Esophagus (tissue), 2 donors: ENCODE data around the gene HNRNPL. TPM values are rescaled to one million over a fixed set of nuclear protein-coding genes. Genes with fewer than 3 reads are reported as not detected.
"Not testable (repeated sequence)": the region's sequence is repeated elsewhere in the genome, so short reads cannot be mapped to it uniquely, and the experiment has no call there.

Source experiments
- H3K27ac ChIP-seq, 2 donors: one replicate each; pipeline ENCODE4 v1.5.1; 2013; ENCODE audit warnings: low read depth in 2 of 2, mild to moderate bottlenecking in 2 of 2, inconsistent platforms in 1 of 2, low read length in 1 of 2, moderate library complexity in 1 of 2
- H3K27me3 ChIP-seq, 2 donors: one replicate each; pipeline ENCODE4 v1.6.1; 2013; ENCODE audit warnings: low read length in 2 of 2, control low read depth in 1 of 2, mild to moderate bottlenecking in 1 of 2; ENCODE audit not compliant: insufficient read depth in 2 of 2, control insufficient read depth in 1 of 2
- H3K36me3 ChIP-seq, 2 donors: one replicate each; pipeline ENCODE4 v1.6.1; 2013; ENCODE audit warnings: low read length in 1 of 2; ENCODE audit not compliant: control insufficient read depth in 2 of 2, insufficient read depth in 2 of 2
- H3K4me1 ChIP-seq, 2 donors: one replicate each; pipeline ENCODE4 v1.6.1; 2013; ENCODE audit warnings: low read length in 1 of 2; ENCODE audit not compliant: control insufficient read depth in 2 of 2, insufficient read depth in 2 of 2
- H3K4me3 ChIP-seq, 2 donors: one replicate each; pipeline ENCODE4 v1.5.1; 2013; ENCODE audit warnings: low read length in 2 of 2, mild to moderate bottlenecking in 2 of 2, low read depth in 1 of 2, moderate library complexity in 1 of 2
- H3K9me3 ChIP-seq, 2 donors: one replicate each; pipeline ENCODE4 v1.6.1; 2013; ENCODE audit warnings: mild to moderate bottlenecking in 2 of 2, low read depth in 1 of 2, low read length in 1 of 2, moderate library complexity in 1 of 2; ENCODE audit not compliant: control insufficient read depth in 2 of 2, insufficient read depth in 1 of 2
- WGBS, 2 donors: extraction: QIAGEN DNeasy Blood & Tissue Kit; methylation state at CpG; one replicate each; pipeline ENCODE4 v1.1.7; 2013; 5-methylcytosine and 5-hydroxymethylcytosine counted together
- polyA plus RNA-seq, 2 donors: library from polyadenylated mRNA; stranded (reverse); fragments of 200-250 nt; gene quantifications; one replicate each; pipeline ENCODE4 v1.2.3, GENCODE V29; 2013
- donor health status: healthy with polysubstance abuse.
- donor health status: Bipolar disorder and iron deficiency.

The HNRNPL gene
- polyA plus RNA-seq, 2 donors = 134 to 150 TPM

DNA sequence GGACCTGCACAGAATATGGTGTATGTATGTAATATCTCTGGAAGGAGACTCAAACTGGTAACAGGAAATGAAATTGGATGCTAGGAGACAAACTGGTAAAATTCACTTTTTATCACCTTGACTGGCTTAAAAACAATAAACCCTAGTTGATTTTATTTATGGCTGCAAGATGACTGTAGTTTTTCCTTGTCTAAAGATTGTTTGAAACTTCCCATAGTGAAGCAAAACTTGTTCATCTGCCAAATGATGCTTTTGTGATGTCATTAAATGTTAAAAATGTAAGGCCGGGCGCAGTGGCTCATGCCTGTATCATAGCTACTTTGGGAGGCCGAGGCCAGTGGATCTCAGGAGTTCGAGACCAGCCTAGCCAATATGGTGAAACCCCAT, 15.7 kb downstream of the HNRNPL start:
- Histone ChIP-seq H3K9me3 (no peaks in the 10 kb centered on the region), H3K27ac (no peak overlapping the region), H3K4me1 (peaks cover 2 to 13% of the 10 kb centered on the region in 2 donors), H3K4me3 (no peak overlapping the region), H3K36me3 (peaks cover 16 to 32% of the 10 kb centered on the region in 2 donors), H3K27me3 (no peaks in the 10 kb centered on the region)
- WGBS, 2 donors = 89 to 96% methylated on average over 4 of the region's 4 CpGs

DNA sequence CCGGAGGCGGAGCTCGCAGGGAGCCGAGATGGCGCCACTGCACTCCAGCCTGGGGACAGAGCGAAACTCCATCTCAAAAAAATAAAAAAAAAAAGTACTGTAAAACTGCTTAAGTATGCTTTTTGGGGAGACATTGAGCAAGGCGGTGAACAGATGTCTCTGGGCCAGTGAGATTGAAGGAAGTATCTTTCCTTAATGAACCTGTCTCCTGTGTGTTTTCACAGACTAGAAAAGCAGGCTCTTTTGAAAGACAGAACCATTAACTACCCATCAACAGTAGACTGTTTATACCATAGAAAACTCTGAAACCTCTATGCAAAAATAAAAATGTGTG, 16.7 kb downstream of the HNRNPL start:
- WGBS, 2 donors = 88 to 91% methylated on average over 7 of the region's 7 CpGs
- H3K27me3 ChIP-seq = no peaks in the 10 kb centered on the region
- peaks cover 2 to 12% of the 10 kb centered on the region in 2 donors for H3K4me1 ChIP-seq
- no peaks in the 10 kb centered on the region for H3K9me3 ChIP-seq
- H3K4me3 ChIP-seq = no peak overlapping the region
- peaks cover 11 to 22% of the 10 kb centered on the region in 2 donors for H3K36me3 ChIP-seq
- H3K27ac ChIP-seq = peak overlapping the region; percentile 26 to 78

- H3K36me3 ChIP-seq = peaks cover 3 to 11% of the 10 kb centered on the region in 2 donors
- no peaks in the 10 kb centered on the region for H3K9me3 ChIP-seq
- H3K27me3 ChIP-seq = no peaks in the 10 kb centered on the region
- H3K4me1 ChIP-seq = peaks cover 0 to 2% of the 10 kb centered on the region in 2 donors
- peak overlapping the region; percentile 94 to 97 for H3K27ac ChIP-seq
- 2% methylated on average over 16 of the region's 16 CpGs for WGBS, 2 donors
- H3K4me3 ChIP-seq = peak overlapping the region; percentile 76 to 79
These were observed 18.6 kb downstream of the HNRNPL start for GRCh38 chr19:38831142-38831605.

- Histone ChIP-seq H3K4me3 (no peak overlapping the region), H3K27ac (no peak overlapping the region), H3K36me3 (peaks cover 3% of the 10 kb centered on the region in 2 donors), H3K4me1 (peaks cover 0 to 2% of the 10 kb centered on the region in 2 donors), H3K27me3 (no peaks in the 10 kb centered on the region), H3K9me3 (no peaks in the 10 kb centered on the region)
- 63 to 75% methylated on average over 4 of the region's 4 CpGs for WGBS, 2 donors
These were observed 19.6 kb downstream of the HNRNPL start for GRCh38 chr19:38830039-38830733.

GRCh38 chr19:38829203-38829602, 20.6 kb downstream of the HNRNPL start:
- WGBS, 2 donors = 94% methylated on average over 7 of the region's 7 CpGs
- not testable (repeated sequence) for H3K4me3 ChIP-seq, H3K4me1 ChIP-seq, H3K27ac ChIP-seq, H3K9me3 ChIP-seq, H3K36me3 ChIP-seq, H3K27me3 ChIP-seq

GRCh38 chr19:38826856-38827551, 22.8 kb downstream of the HNRNPL start:
- H3K27me3 ChIP-seq = no peaks in the 10 kb centered on the region
- H3K9me3 ChIP-seq = no peaks in the 10 kb centered on the region
- H3K4me1 ChIP-seq = peaks cover 0 to 2% of the 10 kb centered on the region in 2 donors
- no peak overlapping the region for H3K4me3 ChIP-seq
- WGBS, 2 donors = 68 to 76% methylated on average over 6 of the region's 6 CpGs
- no peak overlapping the region for H3K27ac ChIP-seq
- peaks cover 3 to 6% of the 10 kb centered on the region in 2 donors for H3K36me3 ChIP-seq

GRCh38 chr19:38825936-38826335, 23.9 kb downstream of the HNRNPL start:
- not testable (repeated sequence) for H3K27ac ChIP-seq, H3K27me3 ChIP-seq, H3K4me3 ChIP-seq, H3K4me1 ChIP-seq, H3K9me3 ChIP-seq
- peaks cover 3 to 13% of the 10 kb centered on the region in 2 donors for H3K36me3 ChIP-seq
- 76 to 84% methylated on average over 7 of the region's 7 CpGs for WGBS, 2 donors

DNA sequence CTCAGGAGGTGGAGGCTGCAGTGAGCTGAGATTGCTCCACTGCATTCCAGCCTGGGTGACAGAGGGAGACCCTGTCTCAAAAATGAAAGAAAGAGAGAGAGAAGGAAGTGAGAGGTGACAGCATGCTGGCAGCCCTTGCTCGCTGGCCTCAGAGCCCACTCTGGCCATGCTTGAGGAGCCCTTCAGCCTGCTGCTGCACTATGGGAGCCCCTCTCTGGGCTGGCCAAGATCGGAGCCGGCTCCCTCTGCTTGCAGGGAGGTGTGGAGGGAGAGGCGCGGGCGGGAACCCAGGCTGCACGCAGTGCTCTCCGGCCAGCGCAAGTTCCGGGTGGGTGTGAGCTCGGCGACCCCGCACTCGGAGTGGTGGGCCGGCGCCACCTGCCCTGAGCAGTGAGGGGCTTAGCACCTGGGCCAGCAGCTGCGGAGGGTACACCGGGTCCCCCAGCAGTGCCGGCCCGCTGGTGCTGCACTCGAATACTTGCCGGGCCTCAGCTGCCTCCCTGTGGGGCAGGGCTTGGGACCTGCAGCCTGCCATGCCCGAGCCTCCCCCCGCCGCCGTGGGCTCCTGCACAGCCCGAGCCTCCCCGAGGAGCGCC, 28.5 kb downstream of the HNRNPL start:
- H3K9me3 ChIP-seq, H3K27me3 ChIP-seq, H3K27ac ChIP-seq, H3K4me3 ChIP-seq, H3K4me1 ChIP-seq: not testable (repeated sequence)
- WGBS, 2 donors = 98 to 99% methylated on average over 24 to 29 of the region's 29 CpGs
- peaks cover 5 to 31% of the 10 kb centered on the region in 2 donors for H3K36me3 ChIP-seq

DNA sequence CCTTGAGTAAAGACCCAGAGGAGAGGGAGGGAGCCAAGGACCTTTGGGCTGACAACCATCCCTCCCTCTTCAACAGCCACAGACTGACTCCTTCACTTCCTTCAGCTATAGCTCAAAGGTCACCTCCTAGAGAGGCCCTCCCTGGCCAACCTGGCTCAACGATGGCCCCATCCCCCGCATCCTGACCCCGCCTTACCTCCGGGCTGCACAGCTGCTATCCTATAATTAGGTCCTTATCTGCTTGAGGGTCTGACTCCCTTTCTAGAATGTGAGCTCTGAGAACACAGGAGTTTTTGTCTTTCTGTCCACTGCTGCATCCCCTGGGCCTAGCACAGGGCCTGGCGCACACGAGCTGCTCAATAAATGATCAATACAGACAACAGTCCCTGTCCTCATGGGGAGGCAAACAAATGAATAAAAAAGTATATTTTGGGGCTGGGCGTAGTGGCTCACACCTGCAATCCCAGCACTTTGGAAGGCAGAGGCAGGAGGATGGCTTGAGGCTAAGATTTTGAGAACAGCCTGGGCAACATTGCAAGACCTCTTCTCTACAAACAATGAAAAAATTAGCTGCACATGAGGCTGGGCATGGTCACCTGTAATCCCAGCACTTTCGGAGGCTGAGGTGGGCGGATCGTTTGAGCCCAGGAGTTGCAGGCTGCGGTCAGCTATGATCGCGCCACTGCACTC, 30.4 kb downstream of the HNRNPL start:
- H3K27ac ChIP-seq = no peak overlapping the region
- H3K4me1 ChIP-seq = no peaks in the 10 kb centered on the region
- H3K36me3 ChIP-seq = peaks cover 7 to 39% of the 10 kb centered on the region in 2 donors
- H3K27me3 ChIP-seq = no peaks in the 10 kb centered on the region
- no peaks in the 10 kb centered on the region for H3K9me3 ChIP-seq
- H3K4me3 ChIP-seq = no peak overlapping the region
- 80 to 84% methylated on average over 13 of the region's 13 CpGs for WGBS, 2 donors
